ENCODE results near the gene RAB3B.

Gene RAB3B

GRCh38 chr1:51907079-51907702 is 83.3 kb downstream of the RAB3B start:
- peak overlapping the region; percentile 24 for H3K4me2 ChIP-seq (ENCODE audit: low read length)
- no peaks in the 10 kb centered on the region for H3K36me3 ChIP-seq (replicated peaks; ENCODE audit: low read depth, low read length)
- H3K4me1 ChIP-seq (ENCODE audit: low read length): peaks cover 6% of the 10 kb centered on the region
- no peaks in the 10 kb centered on the region for H3K79me2 ChIP-seq (ENCODE audit: low read length)
- H3K27me3 ChIP-seq (ENCODE audit: low read depth, low read length): peaks cover 3% of the 10 kb centered on the region; the same call in 1 of the 2 replicates
- no peak overlapping the region for H3K27ac ChIP-seq (ENCODE audit: low read length)
- H3K4me3 ChIP-seq (ENCODE audit: low read length): no peak overlapping the region
- H3K9ac ChIP-seq (ENCODE audit: low read length): no peak overlapping the region
- TF ChIP-seq EZH2phosphoT487 (IDR thresholded peaks at IDR 0.05; ENCODE audit: low read depth) (no peak), CTCF (IDR thresholded peaks at IDR 0.05; ENCODE audit: low read depth, low read length) (no peak)
- H2AFZ ChIP-seq (ENCODE audit: low read depth, low read length): 0 out of 2 replicates have a peak overlapping the region, but pooled peaks have one; percentile 39
- H3K9me3 ChIP-seq (ENCODE audit: insufficient read depth, low read length): no peaks in the 10 kb centered on the region
- no peaks in the 10 kb centered on the region for H4K20me1 ChIP-seq (ENCODE audit: insufficient read depth, low read length)

GRCh38 chr1:51906306-51907078 is 84.0 kb downstream of the RAB3B start:
- Histone ChIP-seq H3K9ac (ENCODE audit: low read length) (no peak overlapping the region), H4K20me1 (ENCODE audit: insufficient read depth, low read length) (no peaks in the 10 kb centered on the region), H3K79me2 (ENCODE audit: low read length) (no peaks in the 10 kb centered on the region), H3K27me3 (ENCODE audit: low read depth, low read length) (peaks cover 3% of the 10 kb centered on the region; the same call in 1 of the 2 replicates), H3K9me3 (ENCODE audit: insufficient read depth, low read length) (no peaks in the 10 kb centered on the region), H2AFZ (ENCODE audit: low read depth, low read length) (no peak overlapping the region), H3K4me2 (ENCODE audit: low read length) (peak overlapping the region; percentile 24; the same call in 1 of the 2 replicates), H3K36me3 (replicated peaks; ENCODE audit: low read depth, low read length) (no peaks in the 10 kb centered on the region), H3K4me3 (ENCODE audit: low read length) (no peak overlapping the region), H3K27ac (ENCODE audit: low read length) (no peak overlapping the region), H3K4me1 (ENCODE audit: low read length) (peaks cover 6% of the 10 kb centered on the region)
- TF ChIP-seq EZH2phosphoT487 (IDR thresholded peaks at IDR 0.05; ENCODE audit: low read depth) (no peak), CTCF (IDR thresholded peaks at IDR 0.05; ENCODE audit: low read depth, low read length) (no peak)

GRCh38 chr1:51902456-51902855 is 88.0 kb downstream of the RAB3B start:
- Histone ChIP-seq H3K36me3 (replicated peaks; ENCODE audit: low read depth, low read length) (no peaks in the 10 kb centered on the region), H2AFZ (ENCODE audit: low read depth, low read length) (no peak overlapping the region), H3K9me3 (ENCODE audit: insufficient read depth, low read length) (no peaks in the 10 kb centered on the region), H3K79me2 (ENCODE audit: low read length) (no peaks in the 10 kb centered on the region), H3K27ac (ENCODE audit: low read length) (no peak overlapping the region), H3K4me1 (ENCODE audit: low read length) (peaks cover 6% of the 10 kb centered on the region), H3K27me3 (ENCODE audit: low read depth, low read length) (peaks cover 7% of the 10 kb centered on the region; the same call in 1 of the 2 replicates), H3K4me3 (ENCODE audit: low read length) (no peak overlapping the region), H4K20me1 (ENCODE audit: insufficient read depth, low read length) (no peaks in the 10 kb centered on the region), H3K4me2 (ENCODE audit: low read length) (no peak overlapping the region), H3K9ac (ENCODE audit: low read length) (no peak overlapping the region)
- no peak for TF ChIP-seq EZH2phosphoT487 (IDR thresholded peaks at IDR 0.05; ENCODE audit: low read depth)
- TF ChIP-seq CTCF (IDR thresholded peaks at IDR 0.05; ENCODE audit: low read depth, low read length): no peak

- H2AFZ ChIP-seq (ENCODE audit: low read depth, low read length): no peak overlapping the region
- H3K4me1 ChIP-seq (ENCODE audit: low read length): peaks cover 5% of the 10 kb centered on the region; the same call in 1 of the 2 replicates
- H3K36me3 ChIP-seq (replicated peaks; ENCODE audit: low read depth, low read length): no peaks in the 10 kb centered on the region
- TF ChIP-seq EZH2phosphoT487 (IDR thresholded peaks at IDR 0.05; ENCODE audit: low read depth): no peak
- no peak overlapping the region for H3K9ac ChIP-seq (ENCODE audit: low read length)
- H3K79me2 ChIP-seq (ENCODE audit: low read length): no peaks in the 10 kb centered on the region
- no peak overlapping the region for H3K4me2 ChIP-seq (ENCODE audit: low read length)
- H3K27ac ChIP-seq (ENCODE audit: low read length): no peak overlapping the region
- H3K4me3 ChIP-seq (ENCODE audit: low read length): no peak overlapping the region
- H4K20me1 ChIP-seq (ENCODE audit: insufficient read depth, low read length): no peaks in the 10 kb centered on the region
- peaks cover 11% of the 10 kb centered on the region; the same call in 1 of the 2 replicates for H3K27me3 ChIP-seq (ENCODE audit: low read depth, low read length)
- H3K9me3 ChIP-seq (ENCODE audit: insufficient read depth, low read length): no peaks in the 10 kb centered on the region
Observed at GRCh38 chr1:51901151-51901550, 89.3 kb downstream of the RAB3B start.

Data from OCI-LY3 (cell line).